Lung (tissue), 12 donors: ENCODE results near the gene LBR. TPM values are rescaled to one million over a fixed set of nuclear protein-coding genes. Genes with fewer than 3 reads are reported as not detected.

Experiments
- ATAC-seq: fragments of 200-7000 bp; cut with Tn5 transposase; one replicate; pipeline ENCODE4 v1.9.1; 2020; ENCODE audit warnings: moderate number of reproducible peaks; ENCODE audit not compliant: insufficient read depth, low FRiP score
- DNase-seq, 3 donors: peaks; one replicate each; pipeline ENCODE4 v3.0.0-alpha.2; 2013 to 2017
- H3K27ac ChIP-seq, 2 donors: one replicate each; pipeline ENCODE4 v1.5.1; 2013; ENCODE audit warnings: mild to moderate bottlenecking in 2 of 2, moderate library complexity in 2 of 2, control low read depth in 1 of 2, inconsistent platforms in 1 of 2, low read depth in 1 of 2, low read length in 1 of 2
- H3K27me3 ChIP-seq, 3 donors: one replicate each; pipeline ENCODE4 v1.5.1; 2013; ENCODE audit warnings: low read length in 2 of 3; ENCODE audit not compliant: control insufficient read depth in 3 of 3, insufficient read depth in 3 of 3
- H3K36me3 ChIP-seq, 4 donors: one replicate each; pipeline ENCODE4 v1.5.1; 2013; ENCODE audit warnings: low read length in 4 of 4, mild to moderate bottlenecking in 1 of 4, moderate library complexity in 1 of 4; ENCODE audit not compliant: control insufficient read depth in 4 of 4, insufficient read depth in 4 of 4
- H3K4me1 ChIP-seq, 5 donors: one replicate each; pipeline ENCODE4 v1.5.1; 2013; ENCODE audit warnings: low read length in 5 of 5, mild to moderate bottlenecking in 2 of 5, moderate library complexity in 1 of 5; ENCODE audit not compliant: control insufficient read depth in 5 of 5, insufficient read depth in 5 of 5
- H3K4me3 ChIP-seq: one replicate; pipeline ENCODE4 v1.5.1; 2013; ENCODE audit warnings: mild to moderate bottlenecking, control low read depth, moderate library complexity
- H3K9ac ChIP-seq, 2 donors: one replicate each; pipeline ENCODE4 v1.5.1; 2013; ENCODE audit warnings: low read length in 2 of 2, control low read depth in 1 of 2; ENCODE audit not compliant: insufficient read depth in 1 of 2
- H3K9me3 ChIP-seq, 4 donors: one replicate each; pipeline ENCODE4 v1.5.1; 2013; ENCODE audit warnings: low read length in 3 of 4, mild to moderate bottlenecking in 1 of 4, moderate library complexity in 1 of 4; ENCODE audit not compliant: control insufficient read depth in 4 of 4, insufficient read depth in 3 of 4
- CTCF ChIP-seq: IDR thresholded peaks from 2 replicates; pipeline ENCODE4 v1.5.1; 2012; ENCODE audit warnings: mild to moderate bottlenecking; ENCODE audit errors: control extremely low read depth, extremely low read depth
- WGBS, 2 donors: extraction: QIAGEN DNeasy Blood & Tissue Kit; methylation state at CpG; one replicate each; pipeline ENCODE4 v1.1.7; 2013; 5-methylcytosine and 5-hydroxymethylcytosine counted together
- polyA plus RNA-seq, 2 donors: library from polyadenylated mRNA; stranded (reverse); fragments of 200-250 nt; gene quantifications; one replicate each; pipeline ENCODE4 v1.2.1, GENCODE V29; 2013
- total RNA-seq, 2 donors: library from RNA; depleted of rRNA in 1 of 2; stranded (reverse); fragments of >200 nt in 1 of 2; gene quantifications; one replicate each; pipeline ENCODE4 v1.2.1, GENCODE V29; 2014 to 2021
- donor health status: control.
- donor health status: control.
- donor health status: Bipolar disorder and iron deficiency.
- donor health status: healthy.
- donor health status: DM: yes; HTN: yes; CAD: no.

LBR gene
- total and polyA plus RNA-seq, 4 donors = 16.2 to 76.6 (median 42.1) TPM

DNA sequence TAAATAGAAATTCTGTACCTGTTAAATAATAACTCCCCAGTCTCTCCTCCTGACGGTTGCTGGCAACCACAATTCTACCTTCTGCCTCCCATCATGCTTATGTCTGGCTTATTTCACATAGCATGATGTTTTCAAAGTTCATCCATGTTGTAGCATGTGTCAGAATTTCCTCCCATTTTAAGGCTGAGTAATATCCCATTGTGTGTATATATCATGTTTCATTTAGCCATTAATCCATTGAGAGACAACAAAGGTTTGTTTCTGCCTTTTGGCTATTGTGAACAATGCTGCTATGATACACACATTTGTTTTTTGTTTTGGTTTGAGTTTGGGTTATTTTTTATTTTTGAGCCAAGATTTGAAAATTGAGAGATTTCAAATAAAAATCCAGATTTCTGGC, 72.0 kb downstream of the LBR start:
- Histone ChIP-seq H3K36me3 (no peaks in the 10 kb centered on the region), H3K27me3 (no peaks in the 10 kb centered on the region), H3K4me1 (no peaks in the 10 kb centered on the region), H3K27ac (no peak overlapping the region), H3K9ac (no peak overlapping the region), H3K4me3 (no peak overlapping the region), H3K9me3 (no peaks in the 10 kb centered on the region)
- TF ChIP-seq CTCF = no peak
- DNase-seq = no peak
- 93% methylated on average over 1 of the region's 1 CpG for WGBS, 2 donors
- no peak for ATAC-seq

DNA sequence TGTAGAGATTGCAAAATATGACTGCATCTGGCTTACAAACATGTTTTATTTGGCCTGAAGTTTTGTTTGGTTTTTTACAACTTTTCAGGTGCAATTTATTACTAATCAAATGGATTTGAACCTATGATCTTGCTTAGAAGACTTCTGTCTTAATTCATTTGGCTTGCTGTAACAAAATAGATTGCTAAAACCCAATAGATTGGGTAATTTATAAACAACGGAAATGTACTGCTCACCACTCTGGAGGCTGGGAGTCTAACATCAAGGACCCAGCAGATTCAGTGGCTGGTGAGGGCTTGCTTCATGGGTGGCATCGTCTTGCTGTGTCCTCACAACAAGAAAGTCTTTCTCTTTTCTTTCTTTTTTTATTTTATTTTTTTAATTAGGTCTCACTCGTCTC, 72.9 kb downstream of the LBR start:
- Histone ChIP-seq H3K9me3 (no peaks in the 10 kb centered on the region), H3K36me3 (no peaks in the 10 kb centered on the region), H3K9ac (no peak overlapping the region), H3K27ac (no peak overlapping the region), H3K27me3 (no peaks in the 10 kb centered on the region), H3K4me1 (no peaks in the 10 kb centered on the region), H3K4me3 (no peak overlapping the region)
- DNase-seq (no peak), ATAC-seq (no peak)
- 52 to 80% methylated on average over 3 of the region's 3 CpGs for WGBS, 2 donors
- no peak for TF ChIP-seq CTCF

Other genes with a start within 250 kb of the LBR start
- gene ENAH, start 225.1 kb upstream of the LBR start, total RNA-seq = 10 to 100 TPM; 75.4 to 89.4 TPM
- gene ENAH, start 225.1 kb upstream of the LBR start, polyA plus RNA-seq = 10 to 100 TPM; 15.5 to 21.5 TPM